Fibroblast of upper back skin (primary cell): ENCODE measurements around the gene GPATCH1.

ENCODE experiments used
- DNase-seq: peaks from one replicate; pipeline ENCODE4 v3.0.0-alpha.2; 2013

The GPATCH1 gene

GRCh38 chr19:33064458-33064791 lies 16.6 kb upstream of the GPATCH1 start:
- DNase-seq = no peak

- DNase-seq = peak; percentile 67
Observed at GRCh38 chr19:33064792-33065550, 16.0 kb upstream of the GPATCH1 start, which contains the start of gene RHPN2. Gene RHPN2, minus strand, starts transcription at chr19:33064888. Its CDS starts 36 bp downstream, at chr19:33064852.

GRCh38 chr19:33066543-33066942 lies 14.4 kb upstream of the GPATCH1 start:
- no peak for DNase-seq

- no peak for DNase-seq
Observed at GRCh38 chr19:33067121-33067520, 13.9 kb upstream of the GPATCH1 start.

- no peak for DNase-seq
Observed at GRCh38 chr19:33071887-33072286, 9.1 kb upstream of the GPATCH1 start.

GRCh38 chr19:33075519-33075918 lies 5.5 kb upstream of the GPATCH1 start:
- no peak for DNase-seq

GRCh38 chr19:33085570-33086128 lies 4.7 kb downstream of the GPATCH1 start:
- DNase-seq = no peak

- no peak for DNase-seq
Observed at GRCh38 chr19:33086955-33087354, 6.0 kb downstream of the GPATCH1 start.

- DNase-seq = no peak
Observed at GRCh38 chr19:33089010-33089409, 8.0 kb downstream of the GPATCH1 start.

GRCh38 chr19:33090179-33090578 lies 9.2 kb downstream of the GPATCH1 start:
- no peak for DNase-seq

GRCh38 chr19:33093420-33094210 lies 12.6 kb downstream of the GPATCH1 start:
- DNase-seq = no peak

- DNase-seq = no peak
Observed at GRCh38 chr19:33094436-33095067, 13.6 kb downstream of the GPATCH1 start.

GRCh38 chr19:33096005-33096404 lies 15.0 kb downstream of the GPATCH1 start:
- no peak for DNase-seq

- no peak for DNase-seq
Observed at GRCh38 chr19:33098055-33098534, 17.1 kb downstream of the GPATCH1 start.

- no peak for DNase-seq
Observed at GRCh38 chr19:33100894-33101644, 20.1 kb downstream of the GPATCH1 start.

GRCh38 chr19:33102893-33103292 lies 21.9 kb downstream of the GPATCH1 start:
- DNase-seq = no peak

GRCh38 chr19:33108161-33108560 lies 27.2 kb downstream of the GPATCH1 start:
- DNase-seq = no peak

- no peak for DNase-seq
Observed at GRCh38 chr19:33110137-33110910, 29.3 kb downstream of the GPATCH1 start.

GRCh38 chr19:33111587-33111986 lies 30.6 kb downstream of the GPATCH1 start:
- DNase-seq = no peak

- no peak for DNase-seq
Observed at GRCh38 chr19:33114312-33114711, 33.3 kb downstream of the GPATCH1 start.

- no peak for DNase-seq
Observed at GRCh38 chr19:33117501-33117900, 36.5 kb downstream of the GPATCH1 start.

GRCh38 chr19:33118643-33119042 lies 37.7 kb downstream of the GPATCH1 start:
- DNase-seq = no peak
